WTC11 (cell line): ENCODE data around the gene URI1. TPM values are rescaled to one million over a fixed set of nuclear protein-coding genes. Genes with fewer than 3 reads are reported as not detected.

Experiments
- ATAC-seq: fragments of 200-7000 bp; cut with Tn5 transposase; 2 replicates; pipeline ENCODE4 v1.10.0; 2021; ENCODE audit warnings: mild to moderate bottlenecking, moderate library complexity
- CTCF ChIA-PET: fragments of 300-600 bp; sonication (Branson Sonifier 250); formaldehyde crosslinking; loops from one replicate; lab custom pipeline; 2021; ENCODE audit warnings: antibody characterized with exemption; lab: Charles Lee
- POLR2A ChIA-PET: fragments of 350-600 bp; sonication (Branson Sonifier 250); formaldehyde crosslinking; loops from one replicate; lab custom pipeline; 2021; ENCODE audit warnings: antibody characterized with exemption; lab: Charles Lee
- DNase-seq: peaks from one replicate; pipeline ENCODE4 v3.0.0; 2021; ENCODE audit warnings: low spot score
- H3K27ac Mint-ChIP-seq: 2 replicates; pipeline ENCODE4 v1.8.0; 2021; ENCODE audit warnings: mixed read lengths
- H3K27me3 Mint-ChIP-seq: 2 replicates; pipeline ENCODE4 v1.8.0; 2021; ENCODE audit warnings: low read depth, mild to moderate bottlenecking, moderate library complexity, mixed read lengths
- H3K36me3 Mint-ChIP-seq: 2 replicates; pipeline ENCODE4 v1.8.0; 2021; ENCODE audit warnings: mixed read lengths
- H3K4me1 Mint-ChIP-seq: 2 replicates; pipeline ENCODE4 v1.8.0; 2022; ENCODE audit warnings: mixed read lengths
- H3K4me3 Mint-ChIP-seq: 2 replicates; pipeline ENCODE4 v1.8.0; 2021; ENCODE audit warnings: mild to moderate bottlenecking, moderate library complexity, mixed read lengths
- H3K9me3 Mint-ChIP-seq: 2 replicates; pipeline ENCODE4 v1.8.0; 2021; ENCODE audit warnings: mixed read lengths
- AFF4 ChIP-seq: sonication (generic); formaldehyde crosslinking; IDR thresholded peaks from 2 replicates; pipeline ENCODE4 v1.8.1; 2023; ENCODE audit warnings: mild to moderate bottlenecking, missing genetic modification reagents, borderline replicate concordance
- ATF6 ChIP-seq: sonication (generic); formaldehyde crosslinking; IDR thresholded peaks from 2 replicates; pipeline ENCODE4 v1.8.1; 2023; ENCODE audit warnings: mild to moderate bottlenecking, missing genetic modification reagents
- CBFB ChIP-seq: sonication (generic); formaldehyde crosslinking; IDR thresholded peaks from 2 replicates; pipeline ENCODE4 v1.8.1; 2022; ENCODE audit warnings: mild to moderate bottlenecking, low read depth, missing genetic modification reagents
- E2F4 ChIP-seq: sonication (generic); formaldehyde crosslinking; IDR thresholded peaks from 2 replicates; pipeline ENCODE4 v1.8.1; 2022; ENCODE audit warnings: low read depth, mild to moderate bottlenecking, moderate library complexity, missing genetic modification reagents, borderline replicate concordance
- E2F5 ChIP-seq: sonication (generic); formaldehyde crosslinking; IDR thresholded peaks from 2 replicates; pipeline ENCODE4 v1.8.1; 2022; ENCODE audit warnings: mild to moderate bottlenecking, moderate library complexity, missing genetic modification reagents
- ELF4 ChIP-seq: sonication (generic); formaldehyde crosslinking; IDR thresholded peaks from 2 replicates; pipeline ENCODE4 v1.8.1; 2022; ENCODE audit warnings: low read depth, mild to moderate bottlenecking, moderate library complexity, missing genetic modification reagents
- EMX1 ChIP-seq: fragments of 250-450 bp; sonication (Bioruptor Pico); IDR thresholded peaks from 2 replicates; pipeline ENCODE4 v1.8.0; 2021; ENCODE audit warnings: mild to moderate bottlenecking
- ETV6 ChIP-seq: sonication (generic); formaldehyde crosslinking; IDR thresholded peaks from 2 replicates; pipeline ENCODE4 v1.8.1; 2022; ENCODE audit warnings: mild to moderate bottlenecking, missing genetic modification reagents
- GTF2I ChIP-seq: fragments of 250-450 bp; sonication (Bioruptor Pico); conservative IDR thresholded peaks from 2 replicates; pipeline ENCODE4 v1.4.0; 2021; ENCODE audit warnings: mild to moderate bottlenecking
- MXD4 ChIP-seq: fragments of 250-450 bp; sonication (Bioruptor Pico); IDR thresholded peaks from 2 replicates; pipeline ENCODE4 v1.8.0; 2021; ENCODE audit warnings: mild to moderate bottlenecking, moderate library complexity, borderline replicate concordance
- MYBL2 ChIP-seq: sonication (generic); formaldehyde crosslinking; IDR thresholded peaks from 2 replicates; pipeline ENCODE4 v1.8.1; 2023; ENCODE audit warnings: mild to moderate bottlenecking, moderate library complexity, missing genetic modification reagents
- NFYB ChIP-seq: sonication (generic); formaldehyde crosslinking; conservative IDR thresholded peaks from 2 replicates; pipeline ENCODE4 v1.8.0; 2022; ENCODE audit warnings: low read depth, missing genetic modification reagents
- NR2C2 ChIP-seq: sonication (generic); formaldehyde crosslinking; IDR thresholded peaks from 2 replicates; pipeline ENCODE4 v1.8.0; 2022; ENCODE audit warnings: mild to moderate bottlenecking, missing genetic modification reagents
- RELA ChIP-seq: sonication (generic); formaldehyde crosslinking; IDR thresholded peaks from 2 replicates; pipeline ENCODE4 v1.8.1; 2022; ENCODE audit warnings: missing genetic modification reagents, mild to moderate bottlenecking, borderline replicate concordance
- RORB ChIP-seq: fragments of 250-450 bp; sonication (Bioruptor Pico); IDR thresholded peaks from 2 replicates; pipeline ENCODE4 v1.9.0; 2021; ENCODE audit warnings: mild to moderate bottlenecking
- SMAD3 ChIP-seq: sonication (generic); formaldehyde crosslinking; IDR thresholded peaks from 2 replicates; pipeline ENCODE4 v1.8.0; 2022; ENCODE audit warnings: missing genetic modification reagents, mild to moderate bottlenecking, borderline replicate concordance
- SP1 ChIP-seq: sonication (generic); formaldehyde crosslinking; conservative IDR thresholded peaks from 2 replicates; pipeline ENCODE4 v1.8.1; 2022; ENCODE audit warnings: missing genetic modification reagents
- ZNF232 ChIP-seq: sonication (generic); formaldehyde crosslinking; IDR thresholded peaks from 2 replicates; pipeline ENCODE4 v1.8.0; 2022; ENCODE audit warnings: mild to moderate bottlenecking, missing genetic modification reagents
- ZNF263 ChIP-seq: sonication (generic); formaldehyde crosslinking; IDR thresholded peaks from 2 replicates; pipeline ENCODE4 v1.8.1; 2022; ENCODE audit warnings: low read depth, mild to moderate bottlenecking, moderate library complexity, missing genetic modification reagents
- ZNF423 ChIP-seq: fragments of 250-450 bp; sonication (Bioruptor Pico); IDR thresholded peaks from 2 replicates; pipeline ENCODE4 v2.1.2; 2022; ENCODE audit warnings: mild to moderate bottlenecking, moderate library complexity
- ZNF512 ChIP-seq: sonication (generic); formaldehyde crosslinking; IDR thresholded peaks from 2 replicates; pipeline ENCODE4 v1.8.1; 2022; ENCODE audit warnings: missing genetic modification reagents, borderline replicate concordance
- ZSCAN18 ChIP-seq: fragments of 250-450 bp; sonication (Bioruptor Pico); IDR thresholded peaks from 2 replicates; pipeline ENCODE4 v2.1.2; 2022; ENCODE audit warnings: mild to moderate bottlenecking, moderate library complexity
- total RNA-seq: library from RNA; stranded (reverse); gene quantifications from 3 replicates; pipeline ENCODE4 v1.2.3, GENCODE V29; 2021

The URI1 gene
- total RNA-seq, 1 experiment from 2014 or later = 57.1 TPM

GRCh38 chr19:29922972-29923371 is 19.1 kb upstream of the URI1 start:
- Mint-ChIP-seq H3K36me3 (no peaks in the 10 kb centered on the region), H3K4me3 (no peak overlapping the region), H3K9me3 (no peaks in the 10 kb centered on the region), H3K4me1 (peaks cover 10% of the 10 kb centered on the region), H3K27ac (no peak overlapping the region), H3K27me3 (no peaks in the 10 kb centered on the region)
- ATAC-seq = no peak
- CTCF ChIA-PET = interaction anchor here (0.8 to 2.3 kb wide), 4 partner anchors 8 to 193 kb away, joined by 3 to 9 read pairs (median 6); no protein-coding TSS in a partner anchor
- no peak for DNase-seq
- POLR2A ChIA-PET = no interaction called here
- no peak for TF ChIP-seq SMAD3
- no peak for TF ChIP-seq ATF6 (CRISPR knock-in tag)
- no peak for TF ChIP-seq ZNF512 (CRISPR knock-in tag)
- no peak for TF ChIP-seq ZNF423 (CRISPR knock-in tag)
- no peak for TF ChIP-seq ZNF263 (CRISPR knock-in tag)
- no peak for TF ChIP-seq E2F4
- no peak for TF ChIP-seq CBFB (CRISPR knock-in tag)
- TF ChIP-seq RELA (CRISPR knock-in tag) = no peak
- no peak for TF ChIP-seq NFYB (CRISPR knock-in tag)
- no peak for TF ChIP-seq EMX1
- TF ChIP-seq SP1 (CRISPR knock-in tag) = no peak
- no peak for TF ChIP-seq MXD4 (CRISPR knock-in tag)
- no peak for TF ChIP-seq AFF4 (CRISPR knock-in tag)
- TF ChIP-seq NR2C2 = no peak
- no peak for TF ChIP-seq RORB
- TF ChIP-seq GTF2I = no peak
- no peak for TF ChIP-seq MYBL2 (CRISPR knock-in tag)

- Mint-ChIP-seq H3K27me3 (no peaks in the 10 kb centered on the region), H3K4me3 (no peak overlapping the region), H3K9me3 (no peaks in the 10 kb centered on the region), H3K36me3 (no peaks in the 10 kb centered on the region), H3K4me1 (peaks cover 17% of the 10 kb centered on the region), H3K27ac (no peak overlapping the region)
- DNase-seq (no peak), ATAC-seq (peak; percentile 35)
- TF ChIP-seq ZSCAN18 (no peak), ZNF232 (CRISPR knock-in tag) (no peak), ELF4 (no peak), GTF2I (no peak), ZNF512 (CRISPR knock-in tag) (no peak), ETV6 (CRISPR knock-in tag) (no peak), E2F5 (CRISPR knock-in tag) (no peak)
- POLR2A ChIA-PET = no interaction called here
- CTCF ChIA-PET = interaction anchor here (0.8 to 2.3 kb wide), 5 partner anchors 9 to 194 kb away, joined by 3 to 9 read pairs (median 4); no protein-coding TSS in a partner anchor
Measured at GRCh38 chr19:29923653-29924052, 18.4 kb upstream of the URI1 start.
